Measurements from ENCODE around the gene VPS72.

DNA sequence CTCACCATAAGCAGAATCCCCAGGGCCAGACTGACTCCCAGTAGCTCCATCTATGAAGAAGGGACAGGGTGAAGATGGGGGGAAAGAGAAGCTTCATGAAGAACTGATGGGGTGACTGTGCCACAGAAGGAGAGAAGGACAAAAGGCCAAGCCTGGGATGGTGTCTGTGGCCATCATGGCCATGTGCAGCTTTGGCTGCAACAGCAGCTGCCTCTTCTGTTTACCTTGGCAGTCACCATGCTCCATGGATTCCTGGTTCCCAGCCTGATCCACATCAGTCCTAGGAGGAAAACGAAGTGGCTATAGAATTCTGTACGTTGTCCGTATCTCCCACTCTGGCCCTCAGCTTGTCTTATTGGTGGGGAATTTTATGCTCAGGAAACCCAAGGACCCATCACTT lies 55.6 kb downstream of the VPS72 start:
- TF ChIP-seq CTCF (IDR thresholded peaks at IDR 0.05) (no peak), POLR2A (IDR thresholded peaks at IDR 0.05) (no peak), EP300 (IDR thresholded peaks at IDR 0.05) (no peak)

Data from upper lobe of left lung (tissue), 4 donors.